ENCODE data around the gene VARS2. TPM values are rescaled to one million over a fixed set of nuclear protein-coding genes. Genes with fewer than 3 reads are reported as not detected.

The VARS2 gene
- total and polyA plus RNA-seq, 4 donors: 9.4 to 23.3 (median 16.3) TPM

- no peaks in the 10 kb centered on the region for H3K36me3 ChIP-seq (ENCODE audit: control insufficient read depth in 4 of 4, insufficient read depth in 3 of 4, low read depth in 1 of 4, low read length in 3 of 4)
- H3K9ac ChIP-seq (ENCODE audit: low read depth in 1 of 2, low read length in 2 of 2): no peak overlapping the region
- H3K4me1 ChIP-seq (ENCODE audit: control insufficient read depth in 4 of 4, insufficient read depth in 4 of 4, low read length in 3 of 4): peaks cover 5 to 17% (median 11%) of the 10 kb centered on the region in 4 donors
- no peaks in the 10 kb centered on the region for H3K9me3 ChIP-seq (ENCODE audit: control insufficient read depth in 4 of 4, low read length in 3 of 4)
- no peaks in the 10 kb centered on the region for H3K27me3 ChIP-seq (ENCODE audit: control insufficient read depth in 4 of 4, insufficient read depth in 4 of 4, low read length in 3 of 4)
- DNase-seq (ENCODE audit: low spot score): no peak
- TF ChIP-seq SP1 (IDR thresholded peaks at IDR 0.05) (no peak), FOXA1 (IDR thresholded peaks at IDR 0.05) (no peak), CTCF (IDR thresholded peaks at IDR 0.05; ENCODE audit: low read depth, low read length, missing input control) (no peak), ATF3 (IDR thresholded peaks at IDR 0.05) (no peak), RXRA (IDR thresholded peaks at IDR 0.05) (no peak), ZBTB33 (IDR thresholded peaks at IDR 0.05) (no peak), TAF1 (conservative IDR thresholded peaks at IDR 0.05) (no peak), RAD21 (IDR thresholded peaks at IDR 0.05) (no peak), NR2F2 (IDR thresholded peaks at IDR 0.05) (no peak), REST (IDR thresholded peaks at IDR 0.05) (no peak), HNF4G (IDR thresholded peaks at IDR 0.05) (no peak), JUND (IDR thresholded peaks at IDR 0.05) (no peak), GABPA (IDR thresholded peaks at IDR 0.05 in 1 of 2, conservative IDR thresholded peaks at IDR 0.05 in 1 of 2) (no peak), YY1 (IDR thresholded peaks at IDR 0.05) (no peak), FOXA2 (IDR thresholded peaks at IDR 0.05) (no peak), EGR1 (IDR thresholded peaks at IDR 0.05; ENCODE audit: low read depth in 2 of 2) (no peak), MAX (IDR thresholded peaks at IDR 0.05) (no peak)
- 78% methylated on average over 6 of the region's 6 CpGs for WGBS
- no peak overlapping the region for H3K27ac ChIP-seq (ENCODE audit: low read depth in 1 of 2, low read length in 2 of 2)
- no peak overlapping the region for H3K4me3 ChIP-seq (ENCODE audit: low read depth in 1 of 3, low read length in 3 of 3)
Observed at GRCh38 chr6:30887901-30888815, 25.9 kb upstream of the VARS2 start.
